Measurements from ENCODE around the gene SLC35F3.

GRCh38 chr1:234144901-234145300, 240.4 kb downstream of the SLC35F3 start:
- TF ChIP-seq CTCF (IDR thresholded peaks at IDR 0.05), result no peak
- no peak for TF ChIP-seq POLR2A (IDR thresholded peaks at IDR 0.05)
